ENCODE results near the gene TMPRSS7.

The TMPRSS7 gene

GRCh38 chr3:112012205-112012992, 22.1 kb upstream of the TMPRSS7 start:
- no peak overlapping the region for H3K4me3 ChIP-seq (ENCODE audit: low read length)
- TF ChIP-seq, protein P1, sequence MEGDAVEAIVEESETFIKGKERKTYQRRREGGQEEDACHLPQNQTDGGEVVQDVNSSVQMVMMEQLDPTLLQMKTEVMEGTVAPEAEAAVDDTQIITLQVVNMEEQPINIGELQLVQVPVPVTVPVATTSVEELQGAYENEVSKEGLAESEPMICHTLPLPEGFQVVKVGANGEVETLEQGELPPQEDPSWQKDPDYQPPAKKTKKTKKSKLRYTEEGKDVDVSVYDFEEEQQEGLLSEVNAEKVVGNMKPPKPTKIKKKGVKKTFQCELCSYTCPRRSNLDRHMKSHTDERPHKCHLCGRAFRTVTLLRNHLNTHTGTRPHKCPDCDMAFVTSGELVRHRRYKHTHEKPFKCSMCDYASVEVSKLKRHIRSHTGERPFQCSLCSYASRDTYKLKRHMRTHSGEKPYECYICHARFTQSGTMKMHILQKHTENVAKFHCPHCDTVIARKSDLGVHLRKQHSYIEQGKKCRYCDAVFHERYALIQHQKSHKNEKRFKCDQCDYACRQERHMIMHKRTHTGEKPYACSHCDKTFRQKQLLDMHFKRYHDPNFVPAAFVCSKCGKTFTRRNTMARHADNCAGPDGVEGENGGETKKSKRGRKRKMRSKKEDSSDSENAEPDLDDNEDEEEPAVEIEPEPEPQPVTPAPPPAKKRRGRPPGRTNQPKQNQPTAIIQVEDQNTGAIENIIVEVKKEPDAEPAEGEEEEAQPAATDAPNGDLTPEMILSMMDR (conservative IDR thresholded peaks at IDR 0.05; ENCODE audit: low read depth, low read length), result no peak
- DNase-seq (ENCODE audit: low read depth), result peak; percentile 12

DNA sequence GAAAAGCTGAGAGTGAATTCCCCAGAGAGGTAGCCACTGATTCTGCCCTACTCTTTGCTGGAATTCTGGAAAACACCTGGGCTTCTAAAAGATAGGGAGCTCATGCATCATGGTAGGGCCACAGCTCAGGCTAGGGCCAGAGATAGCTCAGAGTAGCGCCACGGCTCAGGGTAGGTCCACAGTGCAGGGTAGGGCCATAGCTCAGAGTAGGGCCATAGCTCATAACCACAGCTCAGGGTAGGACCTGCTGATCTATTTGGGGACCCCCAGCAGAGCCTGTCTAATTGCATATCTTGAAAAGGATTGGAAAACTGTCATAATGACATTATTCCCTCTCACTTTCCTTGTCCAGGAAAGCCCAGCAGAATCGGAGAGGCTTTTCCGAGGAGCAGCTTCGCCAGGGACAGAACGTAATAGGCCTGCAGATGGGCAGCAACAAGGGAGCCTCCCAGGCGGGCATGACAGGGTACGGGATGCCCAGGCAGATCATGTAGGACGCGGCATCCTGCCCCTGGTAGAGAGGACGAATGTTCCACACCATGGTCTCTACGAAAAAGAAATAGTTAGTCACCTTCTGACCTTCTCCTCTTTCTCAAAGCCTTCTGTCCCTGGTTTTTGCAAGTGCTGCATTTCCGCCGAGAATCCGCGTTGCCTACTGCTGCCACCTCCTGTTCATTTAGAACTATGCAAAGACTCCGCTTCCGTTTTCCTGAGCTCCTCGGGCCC, 21.3 kb upstream of the TMPRSS7 start:
- no peak overlapping the region for H3K4me3 ChIP-seq (ENCODE audit: low read length)
- TF ChIP-seq, protein P1 (conservative IDR thresholded peaks at IDR 0.05; ENCODE audit: low read depth, low read length), result peak; percentile 76
- peak; percentile 34 for DNase-seq (ENCODE audit: low read depth)

- no peak overlapping the region for H3K4me3 ChIP-seq (ENCODE audit: low read length)
- TF ChIP-seq, protein P1 (conservative IDR thresholded peaks at IDR 0.05; ENCODE audit: low read depth, low read length), result no peak
- no peak for DNase-seq (ENCODE audit: low read depth)
These were observed 20.8 kb upstream of the TMPRSS7 start for GRCh38 chr3:112013784-112014143.

GRCh38 chr3:112017091-112017490, 17.4 kb upstream of the TMPRSS7 start:
- TF ChIP-seq, protein P1 (conservative IDR thresholded peaks at IDR 0.05; ENCODE audit: low read depth, low read length), result no peak
- DNase-seq (ENCODE audit: low read depth), result no peak

DNA sequence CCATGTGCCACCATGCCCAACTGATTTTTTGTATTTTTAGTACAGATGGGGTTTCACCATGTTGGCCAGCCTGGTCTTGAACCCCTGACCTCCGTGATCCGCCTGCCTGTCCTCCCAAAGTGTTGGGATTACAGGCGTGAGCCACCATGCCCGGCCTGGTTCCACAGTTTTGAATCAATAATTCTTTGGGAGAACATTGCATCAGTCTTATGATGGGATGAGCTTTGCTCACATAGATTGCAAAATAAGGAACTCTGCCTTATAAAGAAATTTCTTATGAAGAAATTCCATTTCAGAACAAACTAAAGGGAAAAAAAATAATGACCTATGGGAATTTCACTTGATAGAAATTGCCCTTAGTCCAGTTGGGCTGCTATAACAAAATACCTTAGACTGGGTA, 15.8 kb upstream of the TMPRSS7 start:
- H3K4me3 ChIP-seq (ENCODE audit: low read length), result no peak overlapping the region
- TF ChIP-seq, protein P1 (conservative IDR thresholded peaks at IDR 0.05; ENCODE audit: low read depth, low read length), result no peak
- DNase-seq (ENCODE audit: low read depth), result no peak

More at GRCh38 chr3:112017091-112017490, 17.4 kb upstream of the TMPRSS7 start:
- H3K4me3 ChIP-seq (ENCODE audit: low read length), result no peak overlapping the region

- H3K4me3 ChIP-seq (ENCODE audit: low read length), result no peak overlapping the region
- TF ChIP-seq, protein P1 (conservative IDR thresholded peaks at IDR 0.05; ENCODE audit: low read depth, low read length), result no peak
- DNase-seq (ENCODE audit: low read depth), result no peak
These were observed 14.8 kb upstream of the TMPRSS7 start for GRCh38 chr3:112019716-112020115.
